Stimulated activated CD8-positive, alpha-beta memory T cell treated with anti-CD3 and anti-CD28 coated beads, Interleukin-2, amount 100 ng/mL, for 48 hours (primary cell): ENCODE data around the gene LAMA1.
"Not testable (repeated sequence)": the region's sequence is repeated elsewhere in the genome, so short reads cannot be mapped to it uniquely, and the experiment has no call there.

Source experiments
- DNase-seq, 2 donors: peaks; one replicate each; pipeline ENCODE4 v3.0.0-alpha.2; 2020; ENCODE audit warnings: low read depth in 2 of 2

The LAMA1 gene

GRCh38 chr18:7117390-7118355, at the start of gene LAMA1:
Gene LAMA1 (minus strand): TSS chr18:7117797. CDS start chr18:7117720, 77 bp downstream.
- DNase-seq: no peak

- no peak for DNase-seq
These were observed 48.3 kb upstream of the LAMA1 start for GRCh38 chr18:7165846-7166393.

DNA sequence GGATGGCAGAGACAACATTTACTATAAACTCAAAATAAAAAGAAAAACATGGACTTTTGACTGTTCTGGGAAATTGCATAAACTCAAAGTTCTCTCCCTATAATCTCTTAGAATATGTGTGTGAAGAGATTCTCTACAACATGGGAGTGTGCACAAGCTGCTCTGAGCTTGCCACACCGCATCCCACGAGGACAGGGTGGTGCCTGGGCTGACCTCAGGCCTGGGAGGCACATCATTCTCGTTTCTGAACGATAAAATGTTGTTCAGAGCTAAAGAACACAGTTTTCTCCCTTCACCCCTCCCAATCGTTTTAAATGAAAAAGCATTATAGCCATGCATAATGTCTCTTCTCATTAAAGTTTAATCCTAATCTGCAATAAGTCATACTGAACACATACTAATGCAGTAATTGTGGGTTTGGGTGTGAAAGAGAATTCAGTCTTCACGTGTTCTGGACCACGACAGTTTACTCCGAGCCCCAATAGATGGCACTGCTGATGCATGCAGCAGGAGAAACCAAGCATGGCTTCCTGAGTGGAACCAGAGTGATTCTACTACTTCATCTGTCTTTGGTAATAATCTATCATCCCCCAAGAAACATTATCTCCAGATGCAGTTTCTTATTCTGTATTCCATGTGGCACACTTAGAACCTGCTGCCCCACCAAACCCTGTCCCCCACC, 46.9 kb upstream of the LAMA1 start:
- no peak for DNase-seq

- DNase-seq: no peak
These were observed 40.6 kb upstream of the LAMA1 start for GRCh38 chr18:7158216-7158615.

GRCh38 chr18:7157760-7158159, 40.2 kb upstream of the LAMA1 start:
- DNase-seq: no peak

GRCh38 chr18:7155887-7156286, 38.3 kb upstream of the LAMA1 start:
- no peak for DNase-seq

DNA sequence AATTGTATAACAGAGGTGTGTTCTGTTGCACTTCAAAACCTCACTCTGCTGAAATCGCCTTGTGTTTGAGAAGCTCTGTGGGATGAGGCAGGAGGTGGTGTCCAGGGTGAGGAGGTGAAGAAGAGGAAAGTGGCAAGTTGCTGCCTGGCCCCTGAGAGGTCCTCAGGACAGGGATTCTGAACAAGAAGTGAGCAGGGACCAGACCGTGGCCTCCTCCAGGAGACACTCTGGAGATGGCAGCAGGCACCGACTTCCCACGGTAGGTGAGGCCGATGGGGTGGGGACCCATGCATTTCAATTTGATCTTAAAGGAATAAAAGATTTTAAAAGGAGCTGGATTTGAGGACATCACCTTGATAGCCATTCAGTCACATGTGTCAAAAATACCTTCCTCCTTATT, 37.5 kb upstream of the LAMA1 start:
- no peak for DNase-seq

DNA sequence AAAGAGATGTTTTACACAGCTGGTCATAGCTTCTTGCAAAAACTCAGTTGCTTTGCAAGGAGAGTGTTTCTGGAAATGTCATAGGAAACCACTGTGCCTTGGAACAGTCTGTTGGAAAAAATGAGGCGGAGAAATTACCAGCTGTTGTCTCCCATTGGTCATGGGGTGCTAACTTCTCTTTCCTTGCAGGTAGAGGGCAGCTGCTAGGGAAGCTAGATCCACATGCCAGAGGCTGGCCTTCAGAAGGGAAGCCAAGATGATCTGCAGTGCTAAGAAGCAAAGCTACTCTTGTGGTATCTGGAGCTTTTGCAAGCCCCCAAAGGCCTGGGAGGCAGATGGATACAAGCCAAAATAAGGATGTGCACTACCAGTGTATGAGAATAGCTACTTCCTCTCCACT, 34.8 kb upstream of the LAMA1 start:
- DNase-seq: no peak

DNA sequence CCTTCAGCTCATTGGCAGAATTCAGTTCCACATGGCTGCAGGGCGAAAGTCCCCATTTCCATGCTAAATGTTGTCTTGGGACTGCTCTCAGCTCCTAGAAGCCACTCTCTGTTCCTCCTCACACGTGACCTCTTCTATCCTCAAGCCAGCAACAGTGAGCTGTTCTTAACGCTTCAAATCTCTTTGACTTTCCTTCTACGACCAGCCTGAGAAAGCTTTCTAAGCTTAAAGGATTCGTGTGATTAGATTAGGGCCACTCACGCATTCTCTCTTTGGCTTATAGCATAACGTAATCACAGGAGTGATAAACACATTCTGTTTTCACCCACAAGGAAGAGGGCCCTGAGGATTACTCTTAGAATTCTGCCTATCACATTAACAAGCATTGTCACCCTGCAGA, 29.8 kb upstream of the LAMA1 start:
- DNase-seq: no peak

DNA sequence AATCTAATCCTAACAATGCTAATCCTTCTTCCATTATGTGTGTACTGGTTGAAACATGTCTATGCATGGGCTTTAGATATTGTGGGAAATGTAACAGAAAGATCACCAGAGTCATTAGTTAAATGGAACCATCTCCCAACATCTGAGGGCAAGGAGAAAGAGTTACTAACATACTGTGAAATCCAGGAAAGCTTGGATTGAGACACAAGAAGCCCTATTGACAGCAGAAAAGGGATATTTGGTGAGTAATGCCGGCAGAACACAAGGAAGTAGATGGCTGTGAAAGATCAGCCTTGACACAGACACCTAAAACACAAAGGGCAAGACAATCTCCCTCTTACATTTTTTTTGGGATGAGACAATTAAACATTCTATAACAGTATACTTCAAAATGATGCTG, 28.5 kb upstream of the LAMA1 start:
- no peak for DNase-seq

- not testable (repeated sequence) for DNase-seq
These were observed 27.3 kb upstream of the LAMA1 start for GRCh38 chr18:7144921-7145320.

DNA sequence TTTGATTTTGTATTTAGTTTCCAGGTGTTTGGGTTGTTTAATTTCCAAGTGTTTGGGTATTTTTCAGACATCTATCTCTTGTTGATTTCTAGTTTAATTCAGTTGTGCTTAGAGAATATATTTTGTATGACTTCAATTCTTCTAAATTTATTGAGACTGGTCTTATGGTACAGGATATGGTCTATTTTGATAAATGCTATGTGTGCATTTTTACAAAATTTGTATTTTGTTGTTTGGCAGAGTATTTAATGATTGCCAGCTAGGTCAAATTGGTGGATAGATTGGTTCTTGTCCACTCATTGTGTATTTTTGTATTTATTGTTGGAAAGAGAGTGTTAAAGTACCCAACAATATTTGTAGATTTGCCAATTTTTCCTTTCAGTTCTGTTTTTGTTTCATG, 23.7 kb upstream of the LAMA1 start:
- no peak for DNase-seq

- DNase-seq: no peak
These were observed 21.8 kb upstream of the LAMA1 start for GRCh38 chr18:7139409-7139808.

DNA sequence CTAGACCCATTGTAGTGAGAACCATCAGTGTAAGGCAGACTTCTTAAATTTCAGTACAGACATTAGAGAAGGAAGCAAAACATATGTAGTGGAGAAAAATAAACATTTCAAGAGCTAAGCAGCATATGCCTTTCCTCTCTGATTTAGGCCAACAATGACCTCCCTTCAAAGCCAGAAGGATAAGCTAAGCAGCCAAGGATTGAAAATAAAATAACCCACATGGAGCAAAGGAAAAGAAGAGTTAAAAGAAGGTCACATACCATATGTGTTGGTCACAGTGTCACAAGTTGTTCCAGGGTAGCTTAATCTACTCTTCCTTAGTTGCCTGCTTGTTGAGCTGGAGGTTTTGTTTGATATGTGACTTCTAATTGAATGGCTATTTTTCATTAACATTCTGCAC, 15.6 kb upstream of the LAMA1 start:
- no peak for DNase-seq

DNA sequence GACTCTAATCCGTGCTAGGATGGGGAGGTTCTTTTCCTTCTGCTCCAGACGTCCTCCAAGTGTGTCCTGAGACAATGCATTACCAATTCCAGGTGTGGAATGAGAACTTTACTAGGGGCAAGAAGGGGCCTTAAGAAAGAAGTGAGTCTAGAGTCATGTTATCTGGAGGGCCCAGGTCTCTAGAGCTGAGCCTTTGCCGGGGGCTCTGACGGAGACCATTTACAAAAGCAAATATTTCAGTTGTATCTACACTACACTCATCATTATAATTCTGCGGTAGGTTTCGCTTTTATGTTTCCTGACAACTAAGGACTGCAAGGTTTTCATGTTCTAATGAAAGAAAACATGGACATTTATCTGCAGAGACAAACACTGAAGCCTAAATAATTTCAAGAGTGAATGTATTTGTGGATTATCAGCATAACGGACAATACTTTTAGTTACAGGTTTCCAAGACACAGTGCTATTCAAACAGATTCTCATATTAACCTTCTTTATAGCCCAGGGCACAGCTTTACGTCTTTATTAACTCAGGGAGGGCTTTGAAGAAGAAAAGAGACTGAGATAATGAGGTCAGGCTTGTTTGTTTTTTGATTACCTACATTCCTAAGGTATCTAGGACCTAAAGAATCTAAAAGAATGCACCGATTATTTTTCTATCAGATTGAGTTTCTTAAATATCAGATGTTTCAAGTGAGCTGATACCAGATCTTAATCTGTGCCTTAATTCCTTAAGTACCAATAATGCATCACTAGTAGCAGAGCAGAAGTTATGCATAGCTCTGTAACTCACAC, 15.0 kb upstream of the LAMA1 start:
- DNase-seq: no peak

DNA sequence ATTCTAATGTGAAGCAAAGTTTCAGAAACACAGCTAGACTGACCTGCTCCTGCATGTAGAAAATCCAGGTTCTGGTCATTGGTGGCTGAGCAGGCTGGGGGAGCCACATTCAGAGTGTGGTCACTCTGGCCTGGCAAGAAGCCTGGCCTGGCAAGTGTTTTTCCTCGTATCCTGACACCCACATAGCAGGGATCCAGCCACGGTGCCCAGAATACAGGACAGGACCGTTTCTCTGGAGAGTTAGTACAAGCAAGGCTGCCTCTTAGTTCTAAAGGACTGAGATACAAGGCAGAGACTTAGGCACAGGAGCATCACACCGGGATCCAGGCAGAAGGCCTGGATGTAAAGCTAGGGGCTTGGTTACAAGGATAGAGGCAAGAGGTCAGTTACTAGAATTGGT, 4.8 kb upstream of the LAMA1 start:
- DNase-seq: no peak

- no peak for DNase-seq
These were observed 706 bp downstream of the LAMA1 start for GRCh38 chr18:7116792-7117389.

- no peak for DNase-seq
These were observed 1.4 kb downstream of the LAMA1 start for GRCh38 chr18:7116001-7116730.

DNA sequence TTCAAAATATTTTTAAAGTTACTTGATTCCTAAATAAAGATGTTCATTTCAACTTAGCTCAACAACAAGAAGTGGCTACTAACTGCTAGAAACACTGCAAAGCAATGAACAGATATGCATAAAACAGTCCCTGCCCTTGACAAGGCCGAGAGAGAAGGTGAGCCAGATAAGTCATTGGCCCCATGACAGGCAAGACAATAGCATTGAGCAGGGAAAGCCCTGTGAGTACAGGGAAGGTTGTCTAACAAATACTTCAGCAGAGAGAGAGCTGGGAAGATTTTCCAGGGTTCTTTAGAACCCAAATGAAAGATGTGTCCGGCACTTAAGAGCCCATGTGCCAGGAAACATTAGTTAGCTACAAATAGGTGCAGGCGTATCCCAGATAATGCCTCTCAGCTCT, 4.7 kb downstream of the LAMA1 start:
- DNase-seq: no peak

DNA sequence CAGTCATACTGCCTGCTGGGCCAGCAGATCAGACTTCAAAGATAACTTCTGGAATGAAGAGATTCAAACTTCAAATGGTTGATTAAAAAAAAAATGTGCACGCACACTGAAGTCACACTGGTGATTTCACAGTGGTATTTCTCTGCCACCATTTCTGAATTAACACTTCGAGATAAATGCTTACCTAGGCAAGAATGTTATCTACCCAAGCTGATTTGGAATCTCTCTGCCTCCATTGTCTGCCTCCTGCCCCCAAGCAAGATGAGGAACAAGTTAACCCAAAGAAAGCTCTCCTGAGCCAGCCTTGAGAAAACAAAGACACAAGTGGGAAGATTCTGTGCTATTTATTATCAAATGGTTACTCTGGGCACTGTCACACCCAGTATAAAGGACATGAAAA, 6.5 kb downstream of the LAMA1 start:
- DNase-seq: no peak

GRCh38 chr18:7105943-7106342, 11.7 kb downstream of the LAMA1 start:
- DNase-seq: no peak
